ELR (cell line): ENCODE measurements around the gene HLA-DRB5.
"Not testable (repeated sequence)": the region's sequence is repeated elsewhere in the genome, so short reads cannot be mapped to it uniquely, and the experiment has no call there.

ENCODE experiments used
- DNase-seq: peaks from one replicate; pipeline ENCODE4 v3.0.0-alpha.2; 2015; ENCODE audit warnings: low read depth

HLA-DRB5 gene

GRCh38 chr6:32501016-32501415 lies 29.1 kb downstream of the HLA-DRB5 start:
- DNase-seq, result no peak

GRCh38 chr6:32492351-32492750 lies 37.7 kb downstream of the HLA-DRB5 start:
- no peak for DNase-seq

- DNase-seq, result no peak
Observed at GRCh38 chr6:32491700-32492099, 38.4 kb downstream of the HLA-DRB5 start.

GRCh38 chr6:32488083-32488482 lies 42.0 kb downstream of the HLA-DRB5 start:
- DNase-seq, result no peak

GRCh38 chr6:32484614-32484998 lies 45.5 kb downstream of the HLA-DRB5 start:
- no peak for DNase-seq

- DNase-seq, result no peak
Observed at GRCh38 chr6:32483968-32484613, 46.0 kb downstream of the HLA-DRB5 start.

- DNase-seq, result no peak
Observed at GRCh38 chr6:32475392-32476206, 54.5 kb downstream of the HLA-DRB5 start.

GRCh38 chr6:32473376-32474348 lies 56.4 kb downstream of the HLA-DRB5 start:
- not testable (repeated sequence) for DNase-seq

- no peak for DNase-seq
Observed at GRCh38 chr6:32472781-32473375, 57.2 kb downstream of the HLA-DRB5 start.

- DNase-seq, result not testable (repeated sequence)
Observed at GRCh38 chr6:32467743-32468503, 62.2 kb downstream of the HLA-DRB5 start.
